Measurements from ENCODE around the gene MEIS2. TPM values are rescaled to one million over a fixed set of nuclear protein-coding genes. Genes with fewer than 3 reads are reported as not detected.

MEIS2 gene
- total RNA-seq, 1 donor from 2014 or later = 76.9 TPM

DNA sequence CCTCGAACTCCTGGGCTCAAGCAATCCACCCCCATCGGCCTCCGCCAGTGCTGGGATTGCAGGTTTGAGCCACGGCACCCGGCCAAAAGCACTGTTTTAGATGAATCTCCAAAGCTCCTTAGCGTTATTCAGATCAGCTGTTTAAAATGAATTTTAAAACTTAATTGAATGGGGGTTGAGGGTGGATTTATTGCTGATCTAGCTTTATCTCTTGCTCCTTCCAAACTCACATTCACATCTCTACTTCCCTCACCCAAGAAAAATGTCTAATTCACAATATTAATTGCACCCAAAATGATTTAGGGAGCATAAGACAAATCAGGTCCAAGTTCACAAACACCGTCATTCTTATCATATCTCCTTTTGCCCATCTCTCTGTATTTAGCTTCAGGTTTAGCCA, 89.8 kb downstream of the MEIS2 start:
- Histone ChIP-seq H3K27ac (no peak overlapping the region), H3K27me3 (no peaks in the 10 kb centered on the region), H3K4me1 (peaks cover 14% of the 10 kb centered on the region), H3K4me3 (no peak overlapping the region), H3K36me3 (no peaks in the 10 kb centered on the region), H3K9me3 (no peaks in the 10 kb centered on the region)
- no peak for DNase-seq (ENCODE audit: extremely low spot score in 2 of 2)
- intact Hi-C loops (cut with DNase I) = no loop called here
- TF ChIP-seq POLR2AphosphoS5 (IDR thresholded peaks at IDR 0.05; ENCODE audit: insufficient read depth in 1 of 2, low read depth in 1 of 2) = no peak
- TF ChIP-seq, protein P1, sequence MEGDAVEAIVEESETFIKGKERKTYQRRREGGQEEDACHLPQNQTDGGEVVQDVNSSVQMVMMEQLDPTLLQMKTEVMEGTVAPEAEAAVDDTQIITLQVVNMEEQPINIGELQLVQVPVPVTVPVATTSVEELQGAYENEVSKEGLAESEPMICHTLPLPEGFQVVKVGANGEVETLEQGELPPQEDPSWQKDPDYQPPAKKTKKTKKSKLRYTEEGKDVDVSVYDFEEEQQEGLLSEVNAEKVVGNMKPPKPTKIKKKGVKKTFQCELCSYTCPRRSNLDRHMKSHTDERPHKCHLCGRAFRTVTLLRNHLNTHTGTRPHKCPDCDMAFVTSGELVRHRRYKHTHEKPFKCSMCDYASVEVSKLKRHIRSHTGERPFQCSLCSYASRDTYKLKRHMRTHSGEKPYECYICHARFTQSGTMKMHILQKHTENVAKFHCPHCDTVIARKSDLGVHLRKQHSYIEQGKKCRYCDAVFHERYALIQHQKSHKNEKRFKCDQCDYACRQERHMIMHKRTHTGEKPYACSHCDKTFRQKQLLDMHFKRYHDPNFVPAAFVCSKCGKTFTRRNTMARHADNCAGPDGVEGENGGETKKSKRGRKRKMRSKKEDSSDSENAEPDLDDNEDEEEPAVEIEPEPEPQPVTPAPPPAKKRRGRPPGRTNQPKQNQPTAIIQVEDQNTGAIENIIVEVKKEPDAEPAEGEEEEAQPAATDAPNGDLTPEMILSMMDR (IDR thresholded peaks at IDR 0.05) = no peak
- no peak for TF ChIP-seq POLR2A (IDR thresholded peaks at IDR 0.05)

DNA sequence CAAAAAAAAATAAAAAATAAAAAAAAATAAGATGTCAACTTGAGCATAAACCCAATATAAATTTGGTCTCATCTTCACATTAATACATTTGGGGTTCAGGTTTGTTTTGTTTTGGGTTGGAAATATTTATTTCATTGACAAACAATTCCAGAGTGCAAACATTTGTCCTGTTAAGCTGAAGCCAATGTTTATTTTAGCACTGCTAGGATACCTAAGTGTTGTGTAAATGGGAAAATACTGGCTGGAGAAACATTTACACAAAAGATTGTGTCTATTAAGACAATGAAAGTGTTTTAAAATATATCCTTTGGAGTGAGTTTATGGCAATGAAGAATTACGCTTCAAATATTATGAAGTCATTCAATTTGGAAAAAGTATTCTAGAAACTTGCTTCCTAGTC, 91.1 kb downstream of the MEIS2 start:
- intact Hi-C loops (cut with DNase I) = no loop called here
- Histone ChIP-seq H3K27me3 (no peaks in the 10 kb centered on the region), H3K4me1 (peaks cover 2% of the 10 kb centered on the region), H3K9me3 (no peaks in the 10 kb centered on the region), H3K36me3 (peaks cover 0 to 5% of the 10 kb centered on the region in 2 donors), H3K4me3 (no peak overlapping the region), H3K27ac (no peak overlapping the region)
- no peak for TF ChIP-seq POLR2A (IDR thresholded peaks at IDR 0.05)
- TF ChIP-seq, protein P1 (IDR thresholded peaks at IDR 0.05) = no peak
- no peak for TF ChIP-seq POLR2AphosphoS5 (IDR thresholded peaks at IDR 0.05; ENCODE audit: insufficient read depth in 1 of 2, low read depth in 1 of 2)
- no peak for DNase-seq (ENCODE audit: extremely low spot score in 2 of 2)

GRCh38 chr15:37008205-37008604, 92.1 kb downstream of the MEIS2 start:
- Histone ChIP-seq H3K4me3 (no peak overlapping the region), H3K36me3 (peaks cover 0 to 5% of the 10 kb centered on the region in 2 donors), H3K9me3 (no peaks in the 10 kb centered on the region), H3K4me1 (no peaks in the 10 kb centered on the region), H3K27me3 (no peaks in the 10 kb centered on the region), H3K27ac (no peak overlapping the region)
- TF ChIP-seq POLR2A (IDR thresholded peaks at IDR 0.05) (no peak), POLR2AphosphoS5 (IDR thresholded peaks at IDR 0.05; ENCODE audit: insufficient read depth in 1 of 2, low read depth in 1 of 2) (no peak)
- TF ChIP-seq, protein P1 (IDR thresholded peaks at IDR 0.05) = no peak
- intact Hi-C loops (cut with DNase I) = no loop called here
- no peak for DNase-seq (ENCODE audit: extremely low spot score in 2 of 2)

DNA sequence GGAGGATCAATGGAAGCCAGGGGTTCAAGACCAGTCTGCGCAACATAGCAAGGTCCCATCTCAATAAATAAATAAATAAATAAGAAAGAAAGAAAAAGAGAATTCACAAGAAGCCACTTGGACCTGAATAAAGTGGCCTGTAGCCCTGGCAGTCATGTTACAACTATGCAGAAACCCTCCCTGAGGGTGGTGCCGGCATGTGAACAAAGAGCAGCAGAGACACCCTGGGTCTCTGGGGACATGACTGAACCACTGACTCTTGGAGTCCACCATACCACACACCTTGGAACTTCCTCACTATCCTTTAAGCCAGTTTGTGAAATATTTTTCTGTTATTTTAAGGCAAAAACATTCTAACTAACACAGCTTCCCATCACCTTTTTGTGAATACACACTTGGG, 93.0 kb downstream of the MEIS2 start:
- Histone ChIP-seq H3K9me3 (no peaks in the 10 kb centered on the region), H3K4me3 (no peak overlapping the region), H3K4me1 (no peaks in the 10 kb centered on the region), H3K27me3 (no peaks in the 10 kb centered on the region), H3K36me3 (peaks cover 0 to 5% of the 10 kb centered on the region in 2 donors), H3K27ac (no peak overlapping the region)
- DNase-seq (ENCODE audit: extremely low spot score in 2 of 2) = no peak
- intact Hi-C loops (cut with DNase I) = no loop called here
- TF ChIP-seq POLR2A (IDR thresholded peaks at IDR 0.05) = no peak
- TF ChIP-seq, protein P1 (IDR thresholded peaks at IDR 0.05) = no peak

DNA sequence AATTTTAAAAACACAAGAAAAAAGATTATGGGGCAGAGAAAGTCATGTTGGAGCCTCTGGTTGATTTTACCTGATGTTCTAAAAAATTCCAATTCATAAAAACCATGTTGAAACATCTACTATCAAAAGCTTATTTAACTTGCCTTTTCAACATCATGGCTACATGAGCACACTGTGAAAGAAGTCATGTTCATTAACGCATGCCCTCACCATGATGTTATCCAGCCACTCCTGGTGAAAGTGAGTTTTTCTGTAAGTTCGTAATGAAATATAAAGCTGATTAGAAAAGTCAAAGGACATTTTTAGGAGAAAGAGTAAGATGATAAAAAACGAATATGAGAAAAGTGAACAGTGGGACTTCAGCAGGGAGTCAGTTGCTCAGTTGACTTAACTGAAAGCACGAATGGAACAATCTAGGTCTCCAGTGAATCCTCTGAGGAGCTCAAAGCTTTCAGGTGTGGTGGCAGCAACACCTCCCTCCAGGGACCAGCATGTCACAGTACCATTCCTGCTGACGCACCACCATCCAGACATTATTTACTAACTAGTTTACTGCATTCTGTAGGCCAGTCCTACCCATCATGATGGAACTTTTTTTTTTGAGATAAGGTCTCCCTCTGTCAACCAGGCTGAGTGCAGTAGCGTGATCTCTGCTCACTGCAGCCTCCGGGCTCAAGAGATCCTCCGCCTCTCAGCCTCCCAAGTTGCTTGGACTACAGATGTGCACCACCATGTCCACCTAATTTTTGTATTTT, 95.2 kb downstream of the MEIS2 start:
- H3K9me3 ChIP-seq = no peaks in the 10 kb centered on the region
- H3K4me1 ChIP-seq = no peaks in the 10 kb centered on the region
- intact Hi-C loops (cut with DNase I) = no loop called here
- peaks cover 0 to 5% of the 10 kb centered on the region in 2 donors for H3K36me3 ChIP-seq
- TF ChIP-seq, protein P1 (IDR thresholded peaks at IDR 0.05) = no peak
- TF ChIP-seq POLR2AphosphoS5 (IDR thresholded peaks at IDR 0.05; ENCODE audit: insufficient read depth in 1 of 2, low read depth in 1 of 2) (no peak), POLR2A (IDR thresholded peaks at IDR 0.05) (no peak)
- no peak overlapping the region for H3K4me3 ChIP-seq
- DNase-seq (ENCODE audit: extremely low spot score in 2 of 2) = no peak
- no peaks in the 10 kb centered on the region for H3K27me3 ChIP-seq
- no peak overlapping the region for H3K27ac ChIP-seq

Data from vagina (tissue), 2 donors.